Hypothalamus (tissue), 51 donors: ENCODE data around the gene ADAMTS3.
A peak's percentile ranks its signal among the peaks of the same experiment; 100 is the strongest.

Source experiments
- DNase-seq, 51 donors: peaks; one replicate each; lab custom pipeline; 2025; lab: John Stamatoyannopoulos, UW

Gene ADAMTS3

DNA sequence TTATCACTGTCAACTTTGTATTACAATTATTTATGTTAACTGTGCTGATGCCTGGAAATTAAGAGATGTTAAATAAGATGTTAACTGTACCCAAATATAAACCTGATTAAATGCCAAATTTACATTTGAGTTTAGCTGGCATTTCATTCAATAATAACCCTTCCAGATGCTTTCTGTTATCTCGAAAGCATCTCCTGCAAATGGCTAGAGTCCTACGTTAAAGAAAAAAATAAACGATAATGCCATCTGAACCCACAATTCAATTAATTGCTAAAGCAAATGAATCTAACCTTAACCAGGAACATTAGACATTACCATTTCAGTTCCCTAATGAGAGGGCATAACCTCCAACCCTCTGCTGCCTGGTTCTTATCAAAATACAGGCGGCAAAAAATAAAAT is 145.0 kb downstream of the ADAMTS3 start:
- DNase-seq: no peak

GRCh38 chr4:72422416-72422815 is 146.6 kb downstream of the ADAMTS3 start:
- no peak for DNase-seq

- peak in 1 of 51 donors; percentile 3 for DNase-seq
Observed at GRCh38 chr4:72418458-72418857, 150.6 kb downstream of the ADAMTS3 start.

GRCh38 chr4:72410158-72410557 is 158.9 kb downstream of the ADAMTS3 start:
- peak in 6 of 51 donors; percentile 0 to 35 (median 2) for DNase-seq

DNA sequence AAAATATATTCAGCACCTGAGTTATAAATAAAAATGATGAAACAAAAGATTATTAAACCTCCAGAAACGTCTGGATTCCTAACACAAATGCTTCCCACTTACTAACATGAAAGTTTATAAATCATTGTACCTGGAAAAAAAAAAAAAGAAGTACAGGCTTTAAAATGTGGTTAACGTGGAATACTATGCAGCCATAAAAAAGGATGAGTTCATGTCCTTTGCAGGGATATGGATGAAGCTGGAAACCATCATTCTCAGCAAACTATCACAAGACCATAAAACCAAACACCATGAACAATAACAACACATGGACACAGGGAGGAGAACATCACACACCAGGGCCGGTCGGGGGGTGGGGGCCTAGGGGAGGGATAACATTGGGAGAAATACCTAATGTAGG is 160.5 kb downstream of the ADAMTS3 start:
- DNase-seq: no peak

- no peak for DNase-seq
Observed at GRCh38 chr4:72405417-72405816, 163.6 kb downstream of the ADAMTS3 start.

GRCh38 chr4:72397314-72397713 is 171.7 kb downstream of the ADAMTS3 start:
- no peak for DNase-seq

- DNase-seq: no peak
Observed at GRCh38 chr4:72394012-72394663, 174.9 kb downstream of the ADAMTS3 start.

GRCh38 chr4:72391281-72391680 is 177.7 kb downstream of the ADAMTS3 start:
- no peak for DNase-seq

- DNase-seq: no peak
Observed at GRCh38 chr4:72390409-72390808, 178.6 kb downstream of the ADAMTS3 start.

GRCh38 chr4:72388521-72388920 is 180.5 kb downstream of the ADAMTS3 start:
- no peak for DNase-seq

DNA sequence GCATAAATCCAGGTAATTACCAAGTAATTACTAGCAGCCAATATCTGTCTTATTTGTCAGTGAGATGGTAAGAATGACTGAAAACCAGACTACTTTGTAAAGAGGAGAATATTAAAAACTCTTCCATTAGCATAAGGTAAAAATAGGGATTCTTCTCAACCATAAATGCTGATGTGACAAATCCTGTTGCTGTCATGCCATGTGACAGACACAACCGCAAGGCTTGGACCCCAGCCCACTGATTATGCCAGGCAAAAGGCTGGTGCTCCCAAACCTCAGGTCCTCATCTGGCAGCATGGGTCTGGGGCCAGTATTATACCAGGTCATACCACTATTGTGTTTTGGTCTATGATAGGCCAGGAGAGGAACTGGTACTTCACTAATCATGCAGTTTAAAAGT is 181.1 kb downstream of the ADAMTS3 start:
- no peak for DNase-seq

- DNase-seq: no peak
Observed at GRCh38 chr4:72383439-72383838, 185.6 kb downstream of the ADAMTS3 start.

GRCh38 chr4:72378901-72379300 is 190.1 kb downstream of the ADAMTS3 start:
- DNase-seq: no peak

DNA sequence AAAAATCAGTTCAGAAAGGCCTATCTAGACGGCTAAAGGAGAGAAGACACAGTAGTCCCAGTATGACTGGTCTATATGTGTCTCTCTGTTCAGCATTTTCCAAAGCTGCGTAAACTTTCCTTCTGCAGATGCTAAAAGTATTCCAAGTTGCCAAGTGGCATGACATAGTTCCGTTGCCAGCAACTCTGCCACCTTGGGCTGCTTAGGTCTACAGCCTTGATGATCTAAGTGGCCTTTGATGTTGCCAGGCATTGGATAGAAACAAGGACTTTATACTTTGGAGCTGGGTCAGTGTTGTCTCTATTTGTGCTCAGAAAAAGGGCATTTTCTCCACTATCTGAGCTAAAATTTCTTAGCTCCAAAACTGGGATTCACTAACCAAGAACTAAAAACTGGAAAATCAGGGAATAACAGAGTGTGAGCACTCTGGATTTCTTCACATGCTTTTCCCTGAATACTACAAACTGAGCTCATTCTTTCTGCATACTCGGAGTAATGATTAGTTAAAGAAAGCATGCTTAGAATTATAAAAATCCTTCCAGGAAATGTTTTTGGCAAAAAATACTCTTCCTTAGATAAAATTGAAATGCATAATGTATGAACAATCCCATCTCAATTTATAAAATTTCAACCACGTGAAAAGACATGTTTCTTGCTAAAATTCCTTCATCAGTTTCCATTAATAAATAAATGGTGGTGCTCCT is 191.4 kb downstream of the ADAMTS3 start:
- DNase-seq: no peak

GRCh38 chr4:72376901-72377300 is 192.1 kb downstream of the ADAMTS3 start:
- no peak for DNase-seq

DNA sequence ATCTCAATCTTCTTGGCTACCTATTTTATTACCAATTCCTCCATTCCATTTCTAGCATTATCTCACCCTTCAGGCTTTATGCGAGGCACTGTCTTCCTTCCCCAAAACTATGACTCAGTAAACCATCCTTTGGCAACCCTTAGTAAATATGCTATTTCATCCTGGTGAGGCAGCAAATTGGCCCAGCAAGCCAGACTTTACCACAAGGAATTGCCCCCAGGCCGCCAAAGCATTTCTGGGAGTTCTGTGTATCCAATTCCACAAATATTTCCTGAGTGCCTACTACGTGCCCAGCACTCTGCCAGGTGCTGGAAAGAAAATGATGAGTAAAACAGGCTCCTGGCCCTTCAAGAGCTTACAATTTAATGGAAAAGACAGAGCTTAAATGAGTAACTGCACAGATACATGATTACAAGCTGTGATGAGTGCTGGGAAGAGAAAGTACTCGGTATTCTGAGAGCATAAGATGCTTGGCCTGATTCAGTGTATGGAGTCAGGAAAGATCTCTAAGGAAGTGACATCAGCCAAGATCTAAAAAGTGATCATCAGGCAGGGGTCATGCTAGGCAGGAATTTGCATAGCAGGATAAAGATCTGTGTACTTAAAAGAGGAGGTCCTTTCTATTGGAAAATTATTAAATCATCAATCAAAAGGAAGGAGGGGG is 193.8 kb downstream of the ADAMTS3 start:
- DNase-seq: no peak

DNA sequence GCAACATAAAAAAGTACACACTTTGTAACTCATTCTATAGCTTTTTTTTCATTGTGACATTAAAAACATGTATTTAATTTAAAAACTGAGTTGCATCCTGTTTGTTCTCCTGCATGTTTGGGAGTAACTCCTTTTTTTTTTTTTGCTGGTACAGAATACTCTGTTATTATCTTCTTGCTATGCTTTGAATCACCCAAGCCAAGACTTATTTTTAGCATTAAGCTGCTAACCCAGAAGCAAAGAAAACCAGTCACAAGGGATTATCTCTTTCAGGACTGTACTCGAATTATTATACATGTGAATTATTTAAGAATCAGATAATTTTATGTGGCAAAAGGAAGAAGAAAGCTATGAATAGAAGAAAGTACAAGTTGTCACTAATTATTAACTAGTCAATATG is 194.9 kb downstream of the ADAMTS3 start:
- DNase-seq: peak in 1 of 51 donors; percentile 2

- no peak for DNase-seq
Observed at GRCh38 chr4:72366601-72367000, 202.4 kb downstream of the ADAMTS3 start.

GRCh38 chr4:72365981-72366380 is 203.0 kb downstream of the ADAMTS3 start:
- no peak for DNase-seq

- DNase-seq: no peak
Observed at GRCh38 chr4:72365016-72365415, 204.0 kb downstream of the ADAMTS3 start.

GRCh38 chr4:72360075-72360474 is 208.9 kb downstream of the ADAMTS3 start:
- DNase-seq: no peak
